ENCODE results near the gene MIER2.

DNA sequence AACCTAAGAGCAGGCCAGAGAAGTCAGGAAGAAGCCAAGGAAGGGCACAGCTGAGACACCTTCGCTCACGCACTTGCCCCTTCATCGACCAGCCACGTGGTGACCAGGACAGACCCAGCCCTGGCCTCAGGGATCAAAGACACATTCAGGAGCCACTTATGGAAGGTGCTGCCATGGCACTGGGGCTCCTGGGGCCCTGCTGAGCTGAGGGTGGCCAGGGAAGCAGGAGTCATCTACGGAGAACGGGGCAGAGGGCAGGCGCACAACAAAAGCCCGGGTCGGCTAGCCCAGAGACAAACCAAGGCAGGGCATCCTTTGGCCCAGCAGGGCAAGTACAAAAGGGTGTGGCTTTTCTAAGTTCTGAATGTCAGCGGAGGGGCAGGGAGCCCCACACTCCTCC lies 55.7 kb downstream of the MIER2 start:
- TF ChIP-seq POLR2AphosphoS5 (IDR thresholded peaks at IDR 0.05; ENCODE audit: low read depth, low read length) (no peak), REST (IDR thresholded peaks at IDR 0.05; ENCODE audit: insufficient read depth in 1 of 2, low read depth in 2 of 2, low read length in 2 of 2) (no peak), TAF1 (IDR thresholded peaks at IDR 0.05; ENCODE audit: borderline replicate concordance, insufficient read depth, low read length) (no peak)

Measured in PFSK-1 (cell line).